NB4 (cell line): ENCODE measurements around the gene DYSF.

Experiments used
- MAX ChIP-seq: IDR thresholded peaks from 2 replicates; pipeline ENCODE4 v1.6.1; 2011; ENCODE audit warnings: low read depth, low read length
- POLR2A ChIP-seq: IDR thresholded peaks from 2 replicates; pipeline ENCODE4 v1.6.1; 2011; ENCODE audit warnings: mild to moderate bottlenecking; ENCODE audit not compliant: insufficient read length; ENCODE audit errors: extremely low read depth
- TF ChIP-seq, protein P1 (sequence below): IDR thresholded peaks from one replicate; pipeline ENCODE4 v1.5.1; 2012; ENCODE audit warnings: low read depth, low read length

DNA sequence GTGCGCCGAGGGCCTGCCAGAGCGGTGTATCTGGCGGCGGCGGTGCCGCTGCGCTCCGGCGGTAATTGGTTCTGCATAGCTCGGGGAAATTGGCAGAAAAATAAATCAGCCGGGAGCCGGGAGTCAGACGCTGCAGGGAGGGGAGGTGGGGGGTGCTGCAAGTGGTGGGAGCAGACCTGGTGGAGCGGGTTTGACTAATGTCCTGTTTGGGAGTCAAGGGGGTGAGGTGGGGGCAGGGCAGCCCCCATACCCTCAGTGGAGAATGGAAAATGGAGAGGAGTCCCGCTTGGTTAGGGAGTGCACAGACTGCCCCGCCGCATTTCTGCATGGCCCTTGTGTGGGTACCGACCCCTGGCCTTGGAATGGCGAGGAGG, 107.3 kb downstream of the DYSF start:
- TF ChIP-seq POLR2A, result no peak
- TF ChIP-seq, protein P1, sequence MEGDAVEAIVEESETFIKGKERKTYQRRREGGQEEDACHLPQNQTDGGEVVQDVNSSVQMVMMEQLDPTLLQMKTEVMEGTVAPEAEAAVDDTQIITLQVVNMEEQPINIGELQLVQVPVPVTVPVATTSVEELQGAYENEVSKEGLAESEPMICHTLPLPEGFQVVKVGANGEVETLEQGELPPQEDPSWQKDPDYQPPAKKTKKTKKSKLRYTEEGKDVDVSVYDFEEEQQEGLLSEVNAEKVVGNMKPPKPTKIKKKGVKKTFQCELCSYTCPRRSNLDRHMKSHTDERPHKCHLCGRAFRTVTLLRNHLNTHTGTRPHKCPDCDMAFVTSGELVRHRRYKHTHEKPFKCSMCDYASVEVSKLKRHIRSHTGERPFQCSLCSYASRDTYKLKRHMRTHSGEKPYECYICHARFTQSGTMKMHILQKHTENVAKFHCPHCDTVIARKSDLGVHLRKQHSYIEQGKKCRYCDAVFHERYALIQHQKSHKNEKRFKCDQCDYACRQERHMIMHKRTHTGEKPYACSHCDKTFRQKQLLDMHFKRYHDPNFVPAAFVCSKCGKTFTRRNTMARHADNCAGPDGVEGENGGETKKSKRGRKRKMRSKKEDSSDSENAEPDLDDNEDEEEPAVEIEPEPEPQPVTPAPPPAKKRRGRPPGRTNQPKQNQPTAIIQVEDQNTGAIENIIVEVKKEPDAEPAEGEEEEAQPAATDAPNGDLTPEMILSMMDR, result no peak
- TF ChIP-seq MAX, result no peak
